HepG2 (cell line): ENCODE data around the gene CPA2. TPM values are rescaled to one million over a fixed set of nuclear protein-coding genes. Genes with fewer than 3 reads are reported as not detected.

Experiments used
- GATAD2A ChIP-seq: IDR thresholded peaks from 2 replicates; pipeline ENCODE4 v1.6.1; 2016
- HHEX ChIP-seq: IDR thresholded peaks from 2 replicates; pipeline ENCODE4 v1.6.1; 2016; ENCODE audit warnings: control low read depth
- ZNF746 ChIP-seq: sonication (generic); formaldehyde crosslinking; IDR thresholded peaks from 2 replicates; pipeline ENCODE4 v1.8.0; 2022; ENCODE audit warnings: mild to moderate bottlenecking, missing genetic modification reagents
- ZNF782 ChIP-seq: sonication (generic); formaldehyde crosslinking; IDR thresholded peaks from 2 replicates; pipeline ENCODE4 v1.4.0; 2020; ENCODE audit warnings: missing genetic modification reagents, mild to moderate bottlenecking, borderline replicate concordance
- polyA plus RNA-seq, 8 experiments: library from polyadenylated mRNA; depleted of rRNA in 3 of 8; stranded (reverse) in 7 of 8; unstranded in 1 of 8; fragments of >200 nt; fragmentation: Illumina TruSeq in 4 of 8; extraction: Trizol in 4 of 8; gene quantifications; 2 replicates each; pipeline versions ENCODE4 v1.2.1 to v1.2.3, GENCODE V29; 2011 to 2016; ENCODE audit warnings: low read depth in 4 of 8, missing spikeins in 1 of 8, mixed read lengths in 1 of 8; ENCODE audit not compliant: insufficient read depth in 1 of 8
- total RNA-seq, 5 experiments: library from RNA; depleted of rRNA; stranded (reverse); fragments of >200 nt; fragmentation: Illumina TruSeq; extraction: Trizol; gene quantifications; 2 replicates each; pipeline ENCODE4 v1.2.3, GENCODE V29; 2016; ENCODE audit warnings: low read depth in 1 of 5
- TF ChIP-seq, protein P1 (sequence below): sonication (generic); formaldehyde crosslinking; IDR thresholded peaks from 2 replicates; pipeline ENCODE4 v1.5.0; 2020; ENCODE audit warnings: mild to moderate bottlenecking, missing genetic modification reagents, moderate library complexity
- TF ChIP-seq, protein P2 (sequence below), 2 experiments: fragments of 450-650 bp in 1 of 2; sonication (generic) in 1 of 2; formaldehyde crosslinking; IDR thresholded peaks; 2 replicates each; pipeline versions ENCODE4 v1.5.0 to v1.8.0; 2020 to 2022; ENCODE audit warnings: mild to moderate bottlenecking in 1 of 2, missing genetic modification reagents in 1 of 2
- TF ChIP-seq, protein P3 (sequence below): IDR thresholded peaks from 2 replicates; pipeline ENCODE4 v1.4.0; 2020; ENCODE audit warnings: mild to moderate bottlenecking, missing genetic modification reagents
- TF ChIP-seq, protein P4 (sequence below): sonication (generic); formaldehyde crosslinking; IDR thresholded peaks from 2 replicates; pipeline ENCODE4 v1.5.0; 2020; ENCODE audit warnings: missing genetic modification reagents, mild to moderate bottlenecking, borderline replicate concordance

Gene CPA2
- total and polyA plus RNA-seq, 2 of the 13 experiments (the other 11 are each of a cell fraction or from before 2014, with no cell fraction given) = not detected

DNA sequence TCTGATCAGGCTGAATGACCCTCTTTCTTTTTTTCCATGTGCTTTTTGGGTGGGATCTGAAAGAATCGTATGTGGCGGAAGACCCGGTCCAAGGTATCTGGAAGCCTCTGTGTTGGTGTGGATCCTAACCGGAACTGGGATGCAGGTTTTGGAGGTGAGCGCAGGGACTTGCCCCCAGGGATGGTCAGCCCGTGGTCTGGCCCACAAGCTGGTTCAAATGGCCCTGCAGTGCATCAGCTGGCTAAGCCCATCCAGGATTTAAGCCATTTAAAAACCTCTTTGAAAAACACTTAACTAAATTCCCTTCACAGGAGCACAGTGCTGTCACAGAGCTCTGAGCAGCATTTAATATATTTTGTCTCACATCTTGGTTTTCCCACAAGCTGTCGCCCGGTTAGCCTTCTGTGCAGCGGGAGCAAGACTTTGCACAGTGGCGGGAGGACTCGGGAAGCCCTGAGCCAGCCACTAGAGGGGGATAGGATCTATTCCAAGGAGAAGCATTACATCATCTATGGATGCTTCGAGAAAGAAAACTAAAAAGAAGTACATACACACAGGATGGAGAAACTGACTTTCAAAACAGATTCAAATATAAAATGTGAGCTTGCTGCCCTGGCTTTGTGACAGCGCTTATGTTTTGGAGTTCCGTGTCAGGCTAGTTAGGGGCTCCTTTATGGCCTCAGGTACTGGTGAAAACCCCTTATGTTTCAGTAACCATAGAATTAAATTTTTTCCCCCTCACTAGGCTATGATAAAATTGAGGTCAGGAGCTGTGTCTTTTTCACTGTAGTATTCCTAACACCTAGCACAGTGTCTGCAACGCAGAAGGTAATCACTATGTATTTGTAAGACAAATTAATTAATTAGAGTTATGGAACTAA is 11.3 kb downstream of the CPA2 start (continued):
- TF ChIP-seq, protein P1, sequence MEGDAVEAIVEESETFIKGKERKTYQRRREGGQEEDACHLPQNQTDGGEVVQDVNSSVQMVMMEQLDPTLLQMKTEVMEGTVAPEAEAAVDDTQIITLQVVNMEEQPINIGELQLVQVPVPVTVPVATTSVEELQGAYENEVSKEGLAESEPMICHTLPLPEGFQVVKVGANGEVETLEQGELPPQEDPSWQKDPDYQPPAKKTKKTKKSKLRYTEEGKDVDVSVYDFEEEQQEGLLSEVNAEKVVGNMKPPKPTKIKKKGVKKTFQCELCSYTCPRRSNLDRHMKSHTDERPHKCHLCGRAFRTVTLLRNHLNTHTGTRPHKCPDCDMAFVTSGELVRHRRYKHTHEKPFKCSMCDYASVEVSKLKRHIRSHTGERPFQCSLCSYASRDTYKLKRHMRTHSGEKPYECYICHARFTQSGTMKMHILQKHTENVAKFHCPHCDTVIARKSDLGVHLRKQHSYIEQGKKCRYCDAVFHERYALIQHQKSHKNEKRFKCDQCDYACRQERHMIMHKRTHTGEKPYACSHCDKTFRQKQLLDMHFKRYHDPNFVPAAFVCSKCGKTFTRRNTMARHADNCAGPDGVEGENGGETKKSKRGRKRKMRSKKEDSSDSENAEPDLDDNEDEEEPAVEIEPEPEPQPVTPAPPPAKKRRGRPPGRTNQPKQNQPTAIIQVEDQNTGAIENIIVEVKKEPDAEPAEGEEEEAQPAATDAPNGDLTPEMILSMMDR = peak; percentile 74
- TF ChIP-seq HHEX = no peak
- no peak for TF ChIP-seq ZNF782 (CRISPR knock-in tag)
- TF ChIP-seq, protein P2, sequence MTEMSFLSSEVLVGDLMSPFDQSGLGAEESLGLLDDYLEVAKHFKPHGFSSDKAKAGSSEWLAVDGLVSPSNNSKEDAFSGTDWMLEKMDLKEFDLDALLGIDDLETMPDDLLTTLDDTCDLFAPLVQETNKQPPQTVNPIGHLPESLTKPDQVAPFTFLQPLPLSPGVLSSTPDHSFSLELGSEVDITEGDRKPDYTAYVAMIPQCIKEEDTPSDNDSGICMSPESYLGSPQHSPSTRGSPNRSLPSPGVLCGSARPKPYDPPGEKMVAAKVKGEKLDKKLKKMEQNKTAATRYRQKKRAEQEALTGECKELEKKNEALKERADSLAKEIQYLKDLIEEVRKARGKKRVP (CRISPR knock-in tag; IDR thresholded peaks at IDR 0.05) = peak in 1 of 2 experiments; percentile 89; a peak in 2 of 4 replicates
- TF ChIP-seq ZNF746 (CRISPR knock-in tag) = no peak
- TF ChIP-seq, protein P3, sequence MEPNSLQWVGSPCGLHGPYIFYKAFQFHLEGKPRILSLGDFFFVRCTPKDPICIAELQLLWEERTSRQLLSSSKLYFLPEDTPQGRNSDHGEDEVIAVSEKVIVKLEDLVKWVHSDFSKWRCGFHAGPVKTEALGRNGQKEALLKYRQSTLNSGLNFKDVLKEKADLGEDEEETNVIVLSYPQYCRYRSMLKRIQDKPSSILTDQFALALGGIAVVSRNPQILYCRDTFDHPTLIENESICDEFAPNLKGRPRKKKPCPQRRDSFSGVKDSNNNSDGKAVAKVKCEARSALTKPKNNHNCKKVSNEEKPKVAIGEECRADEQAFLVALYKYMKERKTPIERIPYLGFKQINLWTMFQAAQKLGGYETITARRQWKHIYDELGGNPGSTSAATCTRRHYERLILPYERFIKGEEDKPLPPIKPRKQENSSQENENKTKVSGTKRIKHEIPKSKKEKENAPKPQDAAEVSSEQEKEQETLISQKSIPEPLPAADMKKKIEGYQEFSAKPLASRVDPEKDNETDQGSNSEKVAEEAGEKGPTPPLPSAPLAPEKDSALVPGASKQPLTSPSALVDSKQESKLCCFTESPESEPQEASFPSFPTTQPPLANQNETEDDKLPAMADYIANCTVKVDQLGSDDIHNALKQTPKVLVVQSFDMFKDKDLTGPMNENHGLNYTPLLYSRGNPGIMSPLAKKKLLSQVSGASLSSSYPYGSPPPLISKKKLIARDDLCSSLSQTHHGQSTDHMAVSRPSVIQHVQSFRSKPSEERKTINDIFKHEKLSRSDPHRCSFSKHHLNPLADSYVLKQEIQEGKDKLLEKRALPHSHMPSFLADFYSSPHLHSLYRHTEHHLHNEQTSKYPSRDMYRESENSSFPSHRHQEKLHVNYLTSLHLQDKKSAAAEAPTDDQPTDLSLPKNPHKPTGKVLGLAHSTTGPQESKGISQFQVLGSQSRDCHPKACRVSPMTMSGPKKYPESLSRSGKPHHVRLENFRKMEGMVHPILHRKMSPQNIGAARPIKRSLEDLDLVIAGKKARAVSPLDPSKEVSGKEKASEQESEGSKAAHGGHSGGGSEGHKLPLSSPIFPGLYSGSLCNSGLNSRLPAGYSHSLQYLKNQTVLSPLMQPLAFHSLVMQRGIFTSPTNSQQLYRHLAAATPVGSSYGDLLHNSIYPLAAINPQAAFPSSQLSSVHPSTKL (CRISPR knock-in tag) = 0 out of 2 replicates have a peak, but pooled peaks have one; percentile 13
- 0 out of 2 replicates have a peak, but pooled peaks have one; percentile 25 for TF ChIP-seq GATAD2A (CRISPR knock-in tag)
- TF ChIP-seq, protein P4, sequence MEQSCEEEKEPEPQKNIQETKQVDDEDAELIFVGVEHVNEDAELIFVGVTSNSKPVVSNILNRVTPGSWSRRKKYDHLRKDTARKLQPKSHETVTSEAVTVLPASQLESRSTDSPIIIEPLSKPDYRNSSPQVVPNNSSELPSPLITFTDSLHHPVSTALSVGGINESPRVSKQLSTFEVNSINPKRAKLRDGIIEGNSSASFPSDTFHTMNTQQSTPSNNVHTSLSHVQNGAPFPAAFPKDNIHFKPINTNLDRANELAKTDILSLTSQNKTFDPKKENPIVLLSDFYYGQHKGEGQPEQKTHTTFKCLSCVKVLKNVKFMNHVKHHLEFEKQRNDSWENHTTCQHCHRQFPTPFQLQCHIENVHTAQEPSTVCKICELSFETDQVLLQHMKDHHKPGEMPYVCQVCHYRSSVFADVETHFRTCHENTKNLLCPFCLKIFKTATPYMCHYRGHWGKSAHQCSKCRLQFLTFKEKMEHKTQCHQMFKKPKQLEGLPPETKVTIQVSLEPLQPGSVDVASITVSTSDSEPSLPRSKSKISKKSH (CRISPR knock-in tag) = no peak
